Pancreas (tissue), 10 donors: ENCODE measurements around the gene P3H4. TPM values are rescaled to one million over a fixed set of nuclear protein-coding genes. Genes with fewer than 3 reads are reported as not detected.

Experiments
- ATAC-seq, 4 donors: fragments of 200-7000 bp; cut with Tn5 transposase; one replicate each; pipeline versions ENCODE4 v1.8.0 to v1.9.1; 2020; ENCODE audit warnings: mild to moderate bottlenecking in 4 of 4, moderate library complexity in 4 of 4
- DNase-seq, 6 donors: peaks; one replicate each; pipeline ENCODE4 v3.0.0-alpha.2; 2020
- FAIRE-seq: peaks from 2 replicates; lab custom pipeline; 2012; peaks lifted over from hg19 to GRCh38; lab: Jason Lieb, UNC
- H3K27ac ChIP-seq, 4 donors: fragments of 200-600 bp; sonication (generic); 1 replicate in 3 of 4; 2 replicates in 1 of 4; pipeline versions ENCODE4 v1.5.0 to v1.8.0; 2020
- H3K27me3 ChIP-seq, 4 donors: fragments of 200-600 bp; one replicate each; pipeline ENCODE4 v1.8.0; 2021
- H3K36me3 ChIP-seq, 3 donors: fragments of 200-600 bp; sonication (generic) in 1 of 3; one replicate each; pipeline versions ENCODE4 v1.5.0 to v1.8.0; 2020 to 2021
- H3K4me1 ChIP-seq, 3 donors: fragments of 200-600 bp; one replicate each; pipeline ENCODE4 v1.8.0; 2021
- H3K4me3 ChIP-seq, 4 donors: fragments of 200-600 bp; sonication (generic) in 2 of 4; one replicate each; pipeline versions ENCODE4 v1.5.0 to v1.8.0; 2020 to 2021
- H3K9me3 ChIP-seq, 4 donors: fragments of 200-600 bp; one replicate each; pipeline ENCODE4 v1.8.0; 2021
- CTCF ChIP-seq, 4 donors: fragments of 200-600 bp; sonication (generic) in 3 of 4; IDR thresholded peaks; one replicate each; pipeline versions ENCODE4 v1.5.0 to v1.8.0; 2021; ENCODE audit warnings: antibody characterized with exemption in 4 of 4
- WGBS, 2 donors: extraction: QIAGEN DNeasy Blood & Tissue Kit; methylation state at CpG; one replicate each; pipeline ENCODE4 v1.1.7; 2013; 5-methylcytosine and 5-hydroxymethylcytosine counted together
- intact Hi-C, 3 donors: fragments of 100-400 bp; cut with DNase I; formaldehyde crosslinking; loops; one replicate each; pipeline versions ENCODE4 v1.11.1 to v1.14.2; 2022
- polyA plus RNA-seq, 2 donors: library from polyadenylated mRNA; stranded (reverse); fragments of 200-250 nt; gene quantifications; one replicate each; pipeline ENCODE4 v1.2.3, GENCODE V29; 2013
- total RNA-seq, 6 donors: library from RNA; stranded (reverse); fragmentation: NEBNext Ultra II Directional in 4 of 6; extraction: Animal tissue kit (Norgen Biotek cat#: 25700) in 4 of 6; gene quantifications; one replicate each; pipeline versions ENCODE4 v1.2.1 to v1.2.4, GENCODE V29; 2021 to 2023
- donor health status: healthy with polysubstance abuse.
- donor health status: DM: no; HTN: no; CAD: no; lungs with moderate emphysema.
- donor health status: DM: no; HTN: no; CAD: no.
- donor health status: control.
- donor health status: control.
- donor health status: Bipolar disorder and iron deficiency.
- donor health status: DM: yes; HTN: yes; CAD: no.
- donor health status: DM: no; HTN: no; CAD: no.
- donor health status: DM: no; HTN: no; CAD: no.
- donor health status: DM: yes; HTN: yes; CAD: no.

Gene P3H4
- total and polyA plus RNA-seq, 8 donors, result 8.4 to 16.6 (median 11.4) TPM

DNA sequence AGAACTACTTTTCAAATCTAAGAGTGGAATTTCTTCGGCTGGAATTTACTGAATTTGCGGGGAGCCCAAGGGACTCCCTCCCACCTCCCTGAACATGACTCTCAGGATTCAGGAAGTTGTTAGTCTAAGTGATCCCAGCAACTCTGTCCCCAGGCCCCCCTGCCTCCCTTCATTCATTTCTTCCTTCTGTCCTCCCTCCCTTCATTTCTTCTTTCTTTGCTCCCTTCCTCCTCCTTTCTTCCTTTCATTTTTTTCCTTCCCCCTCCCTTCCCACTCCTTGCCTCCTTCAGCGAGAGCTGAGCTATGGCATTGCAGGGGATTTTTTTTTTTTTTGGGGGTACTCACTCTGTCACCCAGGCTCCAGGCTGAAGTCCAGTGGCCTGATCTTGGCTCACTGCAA is 14.4 kb downstream of the P3H4 start:
- no peaks in the 10 kb centered on the region for H3K27me3 ChIP-seq
- whole genome bisulfite sequencing, 2 donors, result 90 to 94% methylated on average over 3 of the region's 3 CpGs
- no peak for DNase-seq
- no peak for FAIRE-seq
- no peaks in the 10 kb centered on the region for H3K9me3 ChIP-seq
- no peak overlapping the region for H3K27ac ChIP-seq
- H3K4me3 ChIP-seq, result no peak overlapping the region
- no peak for ATAC-seq
- intact Hi-C loops, result no loop called here
- H3K4me1 ChIP-seq, result peaks cover 13 to 22% (median 17%) of the 10 kb centered on the region in 3 donors
- no peak for TF ChIP-seq CTCF (IDR thresholded peaks at IDR 0.05)
- H3K36me3 ChIP-seq, result peaks cover 0 to 2% (median 0%) of the 10 kb centered on the region in 3 donors

DNA sequence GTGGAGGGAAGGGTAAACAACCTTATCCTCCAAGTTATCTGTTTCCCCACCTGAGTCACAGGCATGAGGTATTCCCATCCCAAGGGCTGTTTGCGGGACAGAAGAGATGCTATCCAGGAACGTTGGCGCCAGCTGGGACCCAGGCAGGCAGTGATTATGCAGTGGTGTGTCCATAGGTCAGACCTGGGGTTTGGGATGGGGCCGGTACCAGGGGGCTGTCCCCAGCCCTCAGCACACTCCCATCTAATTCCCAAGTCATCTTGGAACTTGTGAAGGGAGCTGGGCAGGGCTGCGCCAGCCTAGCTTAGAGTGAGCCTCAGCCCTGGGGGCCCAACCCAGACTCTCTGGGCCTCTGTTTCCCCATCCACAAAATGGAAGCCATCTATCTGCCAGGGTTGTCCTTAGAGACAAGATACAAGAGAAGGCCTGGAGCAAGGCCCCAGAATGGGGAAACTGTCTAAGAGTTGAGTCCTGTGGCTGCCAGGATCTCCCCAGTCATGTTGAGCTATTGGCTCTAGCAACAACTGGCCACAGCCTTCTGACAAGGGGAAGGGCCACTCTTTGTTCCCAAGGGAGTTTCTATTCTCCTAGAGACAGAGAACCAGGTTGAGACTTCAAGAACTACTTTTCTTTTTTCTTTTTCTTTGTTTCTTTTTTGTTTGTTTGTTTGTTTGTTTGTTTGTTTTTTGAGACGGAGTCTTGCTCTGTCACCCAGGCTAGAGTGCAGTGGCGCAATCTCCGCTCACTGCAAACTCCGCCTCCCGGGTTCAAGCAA is 15.4 kb downstream of the P3H4 start:
- WGBS, 2 donors, result 77 to 85% methylated on average over 10 of the region's 10 CpGs
- no peak for DNase-seq
- no peak for ATAC-seq
- H3K4me1 ChIP-seq, result peaks cover 12 to 23% (median 16%) of the 10 kb centered on the region in 3 donors
- intact Hi-C loops, result no loop called here
- FAIRE-seq, result no peak
- no peak overlapping the region for H3K27ac ChIP-seq
- H3K4me3 ChIP-seq, result no peak overlapping the region
- no peaks in the 10 kb centered on the region for H3K27me3 ChIP-seq
- no peaks in the 10 kb centered on the region for H3K9me3 ChIP-seq
- no peaks in the 10 kb centered on the region for H3K36me3 ChIP-seq
- no peak for TF ChIP-seq CTCF (IDR thresholded peaks at IDR 0.05)

GRCh38 chr17:41794540-41794975 is 17.2 kb downstream of the P3H4 start:
- no peak for TF ChIP-seq CTCF (IDR thresholded peaks at IDR 0.05)
- Histone ChIP-seq H3K9me3 (no peaks in the 10 kb centered on the region), H3K27me3 (no peaks in the 10 kb centered on the region), H3K4me3 (no peak overlapping the region), H3K36me3 (no peaks in the 10 kb centered on the region), H3K27ac (peak overlapping the region in 1 of 4 donors; percentile 81), H3K4me1 (peaks cover 8 to 19% (median 12%) of the 10 kb centered on the region in 3 donors)
- FAIRE-seq (no peak), ATAC-seq (no peak), DNase-seq (no peak)
- intact Hi-C loops, result no loop called here
- 91 to 95% methylated on average over 5 of the region's 5 CpGs for WGBS, 2 donors

GRCh38 chr17:41793784-41794539 is 17.8 kb downstream of the P3H4 start:
- WGBS, 2 donors, result 63 to 64% methylated on average over 14 of the region's 14 CpGs
- H3K27me3 ChIP-seq, result no peaks in the 10 kb centered on the region
- intact Hi-C loops, result no loop called here
- H3K4me1 ChIP-seq, result peaks cover 8 to 19% (median 12%) of the 10 kb centered on the region in 3 donors
- H3K4me3 ChIP-seq, result no peak overlapping the region
- ATAC-seq (peak in 1 of 4 donors; percentile 5), DNase-seq (no peak), FAIRE-seq (no peak)
- no peaks in the 10 kb centered on the region for H3K36me3 ChIP-seq
- no peak for TF ChIP-seq CTCF (IDR thresholded peaks at IDR 0.05)
- H3K9me3 ChIP-seq, result no peaks in the 10 kb centered on the region
- H3K27ac ChIP-seq, result peak overlapping the region in 3 of 4 donors; percentile 51 to 81 (median 79)
